Uterus (tissue), 4 donors: ENCODE results near the gene FAM184B. TPM values are rescaled to one million over a fixed set of nuclear protein-coding genes. Genes with fewer than 3 reads are reported as not detected.
"Not testable (repeated sequence)": the region's sequence is repeated elsewhere in the genome, so short reads cannot be mapped to it uniquely, and the experiment has no call there.

Experiments
- DNase-seq, 2 donors: peaks; one replicate each; pipeline ENCODE4 v3.0.0-alpha.2; 2019 to 2020
- H3K27ac ChIP-seq, 2 donors: fragments of 200-600 bp; sonication (generic); 1 replicate in 1 of 2; 2 replicates in 1 of 2; pipeline ENCODE4 v1.5.1; 2016 to 2018
- H3K27me3 ChIP-seq, 2 donors: fragments of 200-600 bp; sonication (generic); one replicate each; pipeline ENCODE4 v1.5.1; 2018 to 2019; ENCODE audit warnings: control low read depth in 1 of 2
- H3K36me3 ChIP-seq, 2 donors: fragments of 200-600 bp; sonication (generic); one replicate each; pipeline ENCODE4 v1.5.1; 2019; ENCODE audit warnings: control low read depth in 1 of 2
- H3K4me1 ChIP-seq, 2 donors: fragments of 200-600 bp; sonication (generic); one replicate each; pipeline ENCODE4 v1.5.1; 2018 to 2019; ENCODE audit warnings: control low read depth in 1 of 2
- H3K4me3 ChIP-seq, 2 donors: fragments of 200-600 bp; sonication (generic); 1 replicate in 1 of 2; 2 replicates in 1 of 2; pipeline ENCODE4 v1.5.1; 2018 to 2019; ENCODE audit warnings: mild to moderate bottlenecking in 1 of 2
- H3K9me3 ChIP-seq, 2 donors: fragments of 200-600 bp; sonication (generic); one replicate each; pipeline ENCODE4 v1.5.1; 2019; ENCODE audit warnings: control low read depth in 1 of 2
- CTCF ChIP-seq, 4 experiments: fragments of 200-600 bp in 2 of 4; fragments of 450-650 bp in 2 of 4; sonication (generic) in 2 of 4; IDR thresholded peaks; one replicate each; pipeline ENCODE4 v1.5.1; 2016 to 2019; ENCODE audit warnings: antibody characterized with exemption in 4 of 4, mild to moderate bottlenecking in 2 of 4, moderate library complexity in 1 of 4
- POLR2A ChIP-seq, 2 donors: fragments of 450-650 bp; IDR thresholded peaks; one replicate each; pipeline ENCODE4 v1.6.1; 2016; ENCODE audit warnings: antibody characterized with exemption in 2 of 2, mild to moderate bottlenecking in 1 of 2, moderate library complexity in 1 of 2
- intact Hi-C: fragments of 100-400 bp; cut with DNase I; formaldehyde crosslinking; loops from one replicate; pipeline ENCODE4 v1.15.1; 2023; ENCODE audit warnings: low total_unique reads
- total RNA-seq, 4 donors: library from RNA; depleted of rRNA in 3 of 4; stranded (reverse); fragments of >200 nt in 3 of 4; gene quantifications; one replicate each; pipeline versions ENCODE4 v1.1.0 to v1.2.4, GENCODE V29; 2014 to 2023
- donor health status: DM: yes; HTN: yes; CAD: no.

FAM184B gene
- total RNA-seq, 4 donors from 2014 or later: 0.07 TPM; not detected in 3

- Histone ChIP-seq H3K27me3 (no peaks in the 10 kb centered on the region), H3K4me1 (no peaks in the 10 kb centered on the region), H3K4me3 (no peak overlapping the region), H3K9me3 (no peaks in the 10 kb centered on the region), H3K36me3 (no peaks in the 10 kb centered on the region), H3K27ac (no peak overlapping the region)
- intact Hi-C loops: no loop called here
- DNase-seq: no peak
- TF ChIP-seq POLR2A (IDR thresholded peaks at IDR 0.05) (no peak), CTCF (IDR thresholded peaks at IDR 0.05) (no peak)
Observed at GRCh38 chr4:17664755-17665154, 116.7 kb downstream of the FAM184B start.

GRCh38 chr4:17662694-17663093 is 118.7 kb downstream of the FAM184B start:
- H3K4me1 ChIP-seq: no peaks in the 10 kb centered on the region
- TF ChIP-seq CTCF (IDR thresholded peaks at IDR 0.05) (no peak), POLR2A (IDR thresholded peaks at IDR 0.05) (no peak)
- H3K27me3 ChIP-seq: no peaks in the 10 kb centered on the region
- no peak overlapping the region for H3K4me3 ChIP-seq
- H3K36me3 ChIP-seq: no peaks in the 10 kb centered on the region
- no peak overlapping the region for H3K27ac ChIP-seq
- no peaks in the 10 kb centered on the region for H3K9me3 ChIP-seq
- DNase-seq: no peak
- intact Hi-C loops: no loop called here

GRCh38 chr4:17659196-17659595 is 122.2 kb downstream of the FAM184B start:
- H3K27me3 ChIP-seq, H3K4me3 ChIP-seq, H3K36me3 ChIP-seq, H3K4me1 ChIP-seq, intact Hi-C loops, H3K27ac ChIP-seq, H3K9me3 ChIP-seq, DNase-seq: not testable (repeated sequence)

- no peaks in the 10 kb centered on the region for H3K4me1 ChIP-seq
- H3K27me3 ChIP-seq: no peaks in the 10 kb centered on the region
- no peaks in the 10 kb centered on the region for H3K9me3 ChIP-seq
- TF ChIP-seq POLR2A (IDR thresholded peaks at IDR 0.05): no peak
- TF ChIP-seq CTCF (IDR thresholded peaks at IDR 0.05): no peak
- no peaks in the 10 kb centered on the region for H3K36me3 ChIP-seq
- no peak for DNase-seq
- no peak overlapping the region for H3K27ac ChIP-seq
- no peak overlapping the region for H3K4me3 ChIP-seq
- intact Hi-C loops: no loop called here
Observed at GRCh38 chr4:17657849-17658248, 123.6 kb downstream of the FAM184B start.

GRCh38 chr4:17657090-17657489 is 124.3 kb downstream of the FAM184B start:
- DNase-seq: no peak
- intact Hi-C loops: no loop called here
- H3K27me3 ChIP-seq: no peaks in the 10 kb centered on the region
- no peaks in the 10 kb centered on the region for H3K9me3 ChIP-seq
- no peak overlapping the region for H3K27ac ChIP-seq
- H3K36me3 ChIP-seq: no peaks in the 10 kb centered on the region
- no peak overlapping the region for H3K4me3 ChIP-seq
- H3K4me1 ChIP-seq: no peaks in the 10 kb centered on the region
- TF ChIP-seq CTCF (IDR thresholded peaks at IDR 0.05): no peak
- TF ChIP-seq POLR2A (IDR thresholded peaks at IDR 0.05): no peak

GRCh38 chr4:17654701-17655100 is 126.7 kb downstream of the FAM184B start:
- intact Hi-C loops: no loop called here
- TF ChIP-seq POLR2A (IDR thresholded peaks at IDR 0.05) (no peak), CTCF (IDR thresholded peaks at IDR 0.05) (no peak)

More at GRCh38 chr4:17654701-17655100, 126.7 kb downstream of the FAM184B start:
- H3K36me3 ChIP-seq: no peaks in the 10 kb centered on the region
- H3K27me3 ChIP-seq: no peaks in the 10 kb centered on the region
- H3K9me3 ChIP-seq: no peaks in the 10 kb centered on the region
- DNase-seq: no peak
- no peaks in the 10 kb centered on the region for H3K4me1 ChIP-seq
- H3K27ac ChIP-seq: no peak overlapping the region
- no peak overlapping the region for H3K4me3 ChIP-seq
